ENCODE data around the gene TSHB. TPM values are rescaled to one million over a fixed set of nuclear protein-coding genes. Genes with fewer than 3 reads are reported as not detected.

The TSHB gene
- total RNA-seq, 1 experiment from 2014 or later, result not detected

DNA sequence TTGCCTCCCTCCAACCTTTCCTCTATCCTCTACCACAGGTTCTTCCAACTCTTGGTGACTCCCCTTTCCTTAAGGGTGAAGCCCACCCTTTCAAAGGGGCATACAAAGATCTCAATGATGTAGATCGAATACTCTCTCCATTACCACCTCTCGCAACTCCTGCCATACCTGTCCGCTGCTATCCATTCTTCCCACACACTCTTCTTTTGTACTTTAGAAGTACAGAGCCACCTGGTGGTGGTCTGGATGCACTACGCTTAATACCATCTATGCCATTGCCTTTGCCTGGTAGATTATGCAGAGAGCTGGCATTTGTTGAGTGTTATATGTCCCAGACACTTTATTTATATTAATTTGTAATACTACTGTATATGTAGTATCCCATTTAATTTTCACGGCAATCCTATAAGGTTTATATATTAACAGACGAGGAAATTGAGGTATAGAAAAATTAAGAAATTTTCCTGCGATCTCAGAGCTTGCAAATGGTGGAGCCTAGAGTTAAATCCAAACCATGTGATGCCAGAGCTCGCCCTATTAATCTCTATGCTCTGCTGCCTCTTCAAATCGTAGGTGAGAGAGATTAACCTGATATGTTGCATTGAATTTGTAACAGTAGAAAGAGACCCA lies 22.9 kb downstream of the TSHB start:
- no peaks in the 10 kb centered on the region for H3K9me3 Mint-ChIP-seq
- H3K4me3 Mint-ChIP-seq, result no peak overlapping the region
- TF ChIP-seq, protein P1, sequence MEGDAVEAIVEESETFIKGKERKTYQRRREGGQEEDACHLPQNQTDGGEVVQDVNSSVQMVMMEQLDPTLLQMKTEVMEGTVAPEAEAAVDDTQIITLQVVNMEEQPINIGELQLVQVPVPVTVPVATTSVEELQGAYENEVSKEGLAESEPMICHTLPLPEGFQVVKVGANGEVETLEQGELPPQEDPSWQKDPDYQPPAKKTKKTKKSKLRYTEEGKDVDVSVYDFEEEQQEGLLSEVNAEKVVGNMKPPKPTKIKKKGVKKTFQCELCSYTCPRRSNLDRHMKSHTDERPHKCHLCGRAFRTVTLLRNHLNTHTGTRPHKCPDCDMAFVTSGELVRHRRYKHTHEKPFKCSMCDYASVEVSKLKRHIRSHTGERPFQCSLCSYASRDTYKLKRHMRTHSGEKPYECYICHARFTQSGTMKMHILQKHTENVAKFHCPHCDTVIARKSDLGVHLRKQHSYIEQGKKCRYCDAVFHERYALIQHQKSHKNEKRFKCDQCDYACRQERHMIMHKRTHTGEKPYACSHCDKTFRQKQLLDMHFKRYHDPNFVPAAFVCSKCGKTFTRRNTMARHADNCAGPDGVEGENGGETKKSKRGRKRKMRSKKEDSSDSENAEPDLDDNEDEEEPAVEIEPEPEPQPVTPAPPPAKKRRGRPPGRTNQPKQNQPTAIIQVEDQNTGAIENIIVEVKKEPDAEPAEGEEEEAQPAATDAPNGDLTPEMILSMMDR (IDR thresholded peaks at IDR 0.05), result peak; percentile 74
- TF ChIP-seq AFF4 (CRISPR knock-in tag; IDR thresholded peaks at IDR 0.05; ENCODE audit: borderline replicate concordance) (no peak), IRF2 (CRISPR knock-in tag; IDR thresholded peaks at IDR 0.05; ENCODE audit: borderline replicate concordance, low read depth) (no peak)
- CTCF ChIA-PET, result interaction anchor here (0.6 to 2.8 kb wide), 45 partner anchors 9 to 577 kb away, joined by 3 to 36 read pairs (median 4); partner anchors contain the start of genes CSDE1, TSHB and TSPAN2
- H3K4me1 Mint-ChIP-seq, result no peaks in the 10 kb centered on the region; the same call in 1 of the 2 replicates
- H3K27me3 Mint-ChIP-seq (ENCODE audit: low read depth), result no peaks in the 10 kb centered on the region
- DNase-seq (ENCODE audit: low spot score) (peak; percentile 73), ATAC-seq (peak; percentile 94)
- H3K27ac Mint-ChIP-seq, result no peak overlapping the region
- POLR2A ChIA-PET, result no interaction called here
- no peaks in the 10 kb centered on the region for H3K36me3 Mint-ChIP-seq

GRCh38 chr1:115056395-115056798 lies 26.8 kb downstream of the TSHB start:
- DNase-seq (ENCODE audit: low spot score), result peak; percentile 37
- no peaks in the 10 kb centered on the region for H3K36me3 Mint-ChIP-seq
- TF ChIP-seq GTF2I (CRISPR knock-in tag; conservative IDR thresholded peaks at IDR 0.05), result no peak
- TF ChIP-seq FOXP4 (CRISPR knock-in tag; IDR thresholded peaks at IDR 0.05), result no peak
- no peak for TF ChIP-seq JAZF1 (CRISPR knock-in tag; IDR thresholded peaks at IDR 0.05)
- TF ChIP-seq NFE2L1 (CRISPR knock-in tag; IDR thresholded peaks at IDR 0.05), result no peak
- TF ChIP-seq CBFB (CRISPR knock-in tag; IDR thresholded peaks at IDR 0.05; ENCODE audit: low read depth), result no peak
- TF ChIP-seq ZNF232 (CRISPR knock-in tag; IDR thresholded peaks at IDR 0.05), result no peak
- no peak for TF ChIP-seq CREM (CRISPR knock-in tag; IDR thresholded peaks at IDR 0.05)
- no peak for TF ChIP-seq MYBL2 (CRISPR knock-in tag; IDR thresholded peaks at IDR 0.05)
- no peak for TF ChIP-seq HMGXB4 (CRISPR knock-in tag; IDR thresholded peaks at IDR 0.05)
- no peak for TF ChIP-seq ZNF512 (CRISPR knock-in tag; IDR thresholded peaks at IDR 0.05; ENCODE audit: borderline replicate concordance)
- TF ChIP-seq, protein P2, sequence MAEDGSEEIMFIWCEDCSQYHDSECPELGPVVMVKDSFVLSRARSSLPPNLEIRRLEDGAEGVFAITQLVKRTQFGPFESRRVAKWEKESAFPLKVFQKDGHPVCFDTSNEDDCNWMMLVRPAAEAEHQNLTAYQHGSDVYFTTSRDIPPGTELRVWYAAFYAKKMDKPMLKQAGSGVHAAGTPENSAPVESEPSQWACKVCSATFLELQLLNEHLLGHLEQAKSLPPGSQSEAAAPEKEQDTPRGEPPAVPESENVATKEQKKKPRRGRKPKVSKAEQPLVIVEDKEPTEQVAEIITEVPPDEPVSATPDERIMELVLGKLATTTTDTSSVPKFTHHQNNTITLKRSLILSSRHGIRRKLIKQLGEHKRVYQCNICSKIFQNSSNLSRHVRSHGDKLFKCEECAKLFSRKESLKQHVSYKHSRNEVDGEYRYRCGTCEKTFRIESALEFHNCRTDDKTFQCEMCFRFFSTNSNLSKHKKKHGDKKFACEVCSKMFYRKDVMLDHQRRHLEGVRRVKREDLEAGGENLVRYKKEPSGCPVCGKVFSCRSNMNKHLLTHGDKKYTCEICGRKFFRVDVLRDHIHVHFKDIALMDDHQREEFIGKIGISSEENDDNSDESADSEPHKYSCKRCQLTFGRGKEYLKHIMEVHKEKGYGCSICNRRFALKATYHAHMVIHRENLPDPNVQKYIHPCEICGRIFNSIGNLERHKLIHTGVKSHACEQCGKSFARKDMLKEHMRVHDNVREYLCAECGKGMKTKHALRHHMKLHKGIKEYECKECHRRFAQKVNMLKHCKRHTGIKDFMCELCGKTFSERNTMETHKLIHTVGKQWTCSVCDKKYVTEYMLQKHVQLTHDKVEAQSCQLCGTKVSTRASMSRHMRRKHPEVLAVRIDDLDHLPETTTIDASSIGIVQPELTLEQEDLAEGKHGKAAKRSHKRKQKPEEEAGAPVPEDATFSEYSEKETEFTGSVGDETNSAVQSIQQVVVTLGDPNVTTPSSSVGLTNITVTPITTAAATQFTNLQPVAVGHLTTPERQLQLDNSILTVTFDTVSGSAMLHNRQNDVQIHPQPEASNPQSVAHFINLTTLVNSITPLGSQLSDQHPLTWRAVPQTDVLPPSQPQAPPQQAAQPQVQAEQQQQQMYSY (CRISPR knock-in tag; IDR thresholded peaks at IDR 0.05), result no peak
- TF ChIP-seq ZNF219 (CRISPR knock-in tag; IDR thresholded peaks at IDR 0.05; ENCODE audit: borderline replicate concordance), result no peak
- TF ChIP-seq, protein P3, sequence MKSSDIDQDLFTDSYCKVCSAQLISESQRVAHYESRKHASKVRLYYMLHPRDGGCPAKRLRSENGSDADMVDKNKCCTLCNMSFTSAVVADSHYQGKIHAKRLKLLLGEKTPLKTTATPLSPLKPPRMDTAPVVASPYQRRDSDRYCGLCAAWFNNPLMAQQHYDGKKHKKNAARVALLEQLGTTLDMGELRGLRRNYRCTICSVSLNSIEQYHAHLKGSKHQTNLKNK (CRISPR knock-in tag; IDR thresholded peaks at IDR 0.05), result no peak
- TF ChIP-seq FOXK1 (CRISPR knock-in tag; IDR thresholded peaks at IDR 0.05), result no peak
- TF ChIP-seq ZNF138 (CRISPR knock-in tag; conservative IDR thresholded peaks at IDR 0.05), result no peak

More at GRCh38 chr1:115056395-115056798, 26.8 kb downstream of the TSHB start:
- no peaks in the 10 kb centered on the region for H3K9me3 Mint-ChIP-seq
- H3K4me3 Mint-ChIP-seq, result no peak overlapping the region
- H3K4me1 Mint-ChIP-seq, result no peaks in the 10 kb centered on the region; the same call in 1 of the 2 replicates
- no peak overlapping the region for H3K27ac Mint-ChIP-seq
- ChIA-PET CTCF (interaction anchor here (0.6 to 2.2 kb wide), 7 partner anchors 15 to 650 kb away, joined by 3 to 7 read pairs (median 5); no protein-coding TSS in a partner anchor), POLR2A (interaction anchor here (1.5 kb wide), 1 partner anchor 33 kb away, joined by 5 read pairs; the partner anchor contains the start of gene TSPAN2)
- no peaks in the 10 kb centered on the region for H3K27me3 Mint-ChIP-seq (ENCODE audit: low read depth)
- peak; percentile 71 for ATAC-seq
